ENCODE measurements around the gene LRRC51.

LRRC51 gene

GRCh38 chr11:72048766-72049460 is 31.7 kb upstream of the LRRC51 start:
- peaks cover 3% of the 10 kb centered on the region; the same call in 1 of the 2 replicates for H3K4me1 ChIP-seq
- H3K27me3 ChIP-seq = no peaks in the 10 kb centered on the region
- no peak for TF ChIP-seq CTCF (IDR thresholded peaks at IDR 0.05; ENCODE audit: low read depth, low read length)
- peaks cover 15% of the 10 kb centered on the region for H3K36me3 ChIP-seq
- H3K9me3 ChIP-seq = no peaks in the 10 kb centered on the region
- no peak for DNase-seq
- H3K4me3 ChIP-seq (ENCODE audit: low read depth, low read length) = no peak overlapping the region

GRCh38 chr11:72058416-72059034 is 22.1 kb upstream of the LRRC51 start:
- H3K36me3 ChIP-seq = peaks cover 17% of the 10 kb centered on the region
- no peak for TF ChIP-seq CTCF (IDR thresholded peaks at IDR 0.05; ENCODE audit: low read depth, low read length)
- no peak overlapping the region for H3K4me3 ChIP-seq (ENCODE audit: low read depth, low read length)
- H3K4me1 ChIP-seq = no peaks in the 10 kb centered on the region; the same call in 1 of the 2 replicates
- H3K27me3 ChIP-seq = no peaks in the 10 kb centered on the region
- H3K9me3 ChIP-seq = no peaks in the 10 kb centered on the region
- no peak for DNase-seq

- Histone ChIP-seq H3K4me3 (ENCODE audit: low read depth, low read length) (no peak overlapping the region), H3K36me3 (peaks cover 19% of the 10 kb centered on the region), H3K27me3 (no peaks in the 10 kb centered on the region), H3K4me1 (no peaks in the 10 kb centered on the region; the same call in 1 of the 2 replicates), H3K9me3 (no peaks in the 10 kb centered on the region)
- no peak for TF ChIP-seq CTCF (IDR thresholded peaks at IDR 0.05; ENCODE audit: low read depth, low read length)
- no peak for DNase-seq
Measured at GRCh38 chr11:72061739-72062396, 18.8 kb upstream of the LRRC51 start.

GRCh38 chr11:72066855-72067254 is 13.8 kb upstream of the LRRC51 start:
- H3K4me3 ChIP-seq (ENCODE audit: low read depth, low read length) = no peak overlapping the region
- peaks cover 27% of the 10 kb centered on the region for H3K36me3 ChIP-seq
- H3K4me1 ChIP-seq = peaks cover 6% of the 10 kb centered on the region; the same call in 1 of the 2 replicates

GRCh38 chr11:72067266-72067665 is 13.4 kb upstream of the LRRC51 start:
- TF ChIP-seq CTCF (IDR thresholded peaks at IDR 0.05; ENCODE audit: low read depth, low read length) = no peak
- no peaks in the 10 kb centered on the region for H3K9me3 ChIP-seq
- H3K4me1 ChIP-seq = peaks cover 10% of the 10 kb centered on the region; the same call in 1 of the 2 replicates
- H3K36me3 ChIP-seq = peaks cover 24% of the 10 kb centered on the region
- DNase-seq = no peak
- no peak overlapping the region for H3K4me3 ChIP-seq (ENCODE audit: low read depth, low read length)
- H3K27me3 ChIP-seq = no peaks in the 10 kb centered on the region

More at GRCh38 chr11:72066855-72067254, 13.8 kb upstream of the LRRC51 start:
- DNase-seq = no peak
- no peak for TF ChIP-seq CTCF (IDR thresholded peaks at IDR 0.05; ENCODE audit: low read depth, low read length)
- Histone ChIP-seq H3K9me3 (no peaks in the 10 kb centered on the region), H3K27me3 (no peaks in the 10 kb centered on the region)

All from BE2C (cell line).